ENCODE data around the gene HTR3D. TPM values are rescaled to one million over a fixed set of nuclear protein-coding genes. Genes with fewer than 3 reads are reported as not detected.

HTR3D gene
- total and polyA plus RNA-seq, 2 donors (not counting 1 experiment from before 2014, with no cell fraction given), result not detected

GRCh38 chr3:184058029-184058428, 26.5 kb downstream of the HTR3D start:
- POLR2A ChIA-PET, result no interaction called here
- no peak for ATAC-seq (ENCODE audit: low read depth)

GRCh38 chr3:184059424-184059823, 27.9 kb downstream of the HTR3D start:
- no peaks in the 10 kb centered on the region for H3K9me3 ChIP-seq (ENCODE audit: control extremely low read depth in 1 of 3, control insufficient read depth in 2 of 3, insufficient read depth in 1 of 3, low read length in 2 of 3)
- no peak overlapping the region for H3K27ac Mint-ChIP-seq
- 79% methylated on average over 5 of the region's 7 CpGs for WGBS (ENCODE audit: insufficient coverage)

More at GRCh38 chr3:184058029-184058428, 26.5 kb downstream of the HTR3D start:
- Mint-ChIP-seq H3K27me3 (peaks cover 32% of the 10 kb centered on the region), H3K4me3 (no peak overlapping the region), H3K9me3 (ENCODE audit: insufficient read depth) (no peaks in the 10 kb centered on the region), H3K27ac (no peak overlapping the region), H3K4me1 (no peaks in the 10 kb centered on the region)
- no peaks in the 10 kb centered on the region for H3K4me1 ChIP-seq (ENCODE audit: control insufficient read depth in 2 of 2, insufficient read depth in 2 of 2, low read length in 2 of 2)
- TF ChIP-seq EZH2 (IDR thresholded peaks at IDR 0.05; ENCODE audit: borderline replicate concordance, insufficient read depth, low read depth, low read length, poor library complexity, severe bottlenecking) (no peak), CTCF (IDR thresholded peaks at IDR 0.05) (no peak)
- no peak overlapping the region for H3K27ac ChIP-seq (ENCODE audit: low read length in 2 of 2)
- H2AFZ ChIP-seq (ENCODE audit: insufficient read depth, low read depth, low read length, poor library complexity, severe bottlenecking), result no peak overlapping the region
- no peaks in the 10 kb centered on the region for H4K20me1 ChIP-seq (ENCODE audit: control insufficient read depth, insufficient read depth, low read length, poor library complexity, severe bottlenecking)
- intact Hi-C loops (cut with micrococcal nuclease), result no loop called here
- H3K9ac ChIP-seq (ENCODE audit: low read length), result no peak overlapping the region
- CTCF ChIA-PET, result no interaction called here
- 97% methylated on average over 6 of the region's 9 CpGs for WGBS (ENCODE audit: insufficient coverage)
- no peaks in the 10 kb centered on the region for H3K9me3 ChIP-seq (ENCODE audit: control extremely low read depth in 1 of 3, control insufficient read depth in 2 of 3, insufficient read depth in 1 of 3, low read length in 2 of 3)
- H3K79me2 ChIP-seq (ENCODE audit: control insufficient read depth, insufficient read depth, low read length), result no peaks in the 10 kb centered on the region
- H3K36me3 ChIP-seq (replicated peaks in 1 of 2; ENCODE audit: control extremely low read depth in 1 of 2, control insufficient read depth in 1 of 2, extremely low read depth in 1 of 2, insufficient read depth in 2 of 2, low read length in 1 of 2), result no peaks in the 10 kb centered on the region
- no peak overlapping the region for H3K4me2 ChIP-seq (replicated peaks; ENCODE audit: low read depth, low read length, poor library complexity, severe bottlenecking)
- DNase-seq, result no peak
- H3K4me3 ChIP-seq (ENCODE audit: control extremely low read depth in 1 of 5, extremely low read depth in 1 of 5, insufficient read depth in 1 of 5, low read depth in 2 of 5, low read length in 4 of 5), result no peak overlapping the region
- no peaks in the 10 kb centered on the region for H3K27me3 ChIP-seq (replicated peaks in 1 of 4; ENCODE audit: control extremely low read depth in 1 of 4, control insufficient read depth in 3 of 4, insufficient read depth in 4 of 4, low read length in 3 of 4)

More at GRCh38 chr3:184059424-184059823, 27.9 kb downstream of the HTR3D start:
- DNase-seq (no peak), ATAC-seq (ENCODE audit: low read depth) (no peak)
- no peak overlapping the region for H3K4me3 Mint-ChIP-seq
- ChIA-PET CTCF (no interaction called here), POLR2A (no interaction called here)
- H3K4me1 ChIP-seq (ENCODE audit: control insufficient read depth in 2 of 2, insufficient read depth in 2 of 2, low read length in 2 of 2), result no peaks in the 10 kb centered on the region
- H3K4me3 ChIP-seq (ENCODE audit: control extremely low read depth in 1 of 5, extremely low read depth in 1 of 5, insufficient read depth in 1 of 5, low read depth in 2 of 5, low read length in 4 of 5), result no peak overlapping the region
- H3K4me1 Mint-ChIP-seq, result no peaks in the 10 kb centered on the region
- no peak overlapping the region for H3K9ac ChIP-seq (ENCODE audit: low read length)
- H3K79me2 ChIP-seq (ENCODE audit: control insufficient read depth, insufficient read depth, low read length), result no peaks in the 10 kb centered on the region
- no peaks in the 10 kb centered on the region for H3K36me3 ChIP-seq (replicated peaks in 1 of 2; ENCODE audit: control extremely low read depth in 1 of 2, control insufficient read depth in 1 of 2, extremely low read depth in 1 of 2, insufficient read depth in 2 of 2, low read length in 1 of 2)
- TF ChIP-seq EZH2 (IDR thresholded peaks at IDR 0.05; ENCODE audit: borderline replicate concordance, insufficient read depth, low read depth, low read length, poor library complexity, severe bottlenecking) (no peak), CTCF (IDR thresholded peaks at IDR 0.05) (no peak)
- H4K20me1 ChIP-seq (ENCODE audit: control insufficient read depth, insufficient read depth, low read length, poor library complexity, severe bottlenecking), result no peaks in the 10 kb centered on the region
- intact Hi-C loops (cut with micrococcal nuclease), result no loop called here
- no peak overlapping the region for H3K27ac ChIP-seq (ENCODE audit: low read length in 2 of 2)
- no peaks in the 10 kb centered on the region for H3K27me3 ChIP-seq (replicated peaks in 1 of 4; ENCODE audit: control extremely low read depth in 1 of 4, control insufficient read depth in 3 of 4, insufficient read depth in 4 of 4, low read length in 3 of 4)
- H3K27me3 Mint-ChIP-seq, result peaks cover 26% of the 10 kb centered on the region
- no peak overlapping the region for H2AFZ ChIP-seq (ENCODE audit: insufficient read depth, low read depth, low read length, poor library complexity, severe bottlenecking)
- H3K4me2 ChIP-seq (replicated peaks; ENCODE audit: low read depth, low read length, poor library complexity, severe bottlenecking), result no peak overlapping the region
- no peaks in the 10 kb centered on the region for H3K9me3 Mint-ChIP-seq (ENCODE audit: insufficient read depth)

Data from B cell (primary cell).